ENCODE measurements around the gene MOCOS. TPM values are rescaled to one million over a fixed set of nuclear protein-coding genes. Genes with fewer than 3 reads are reported as not detected.

The MOCOS gene
- total RNA-seq, 2 experiments from 2014 or later, result not detected

- intact Hi-C loops (cut with micrococcal nuclease; ENCODE audit: unreplicated experiment), result no loop called here
- H4K20me1 ChIP-seq (ENCODE audit: insufficient read depth, low read length), result no peaks in the 10 kb centered on the region
- H3K4me1 ChIP-seq (ENCODE audit: insufficient read depth, low read length, poor library complexity, severe bottlenecking), result peaks cover 6% of the 10 kb centered on the region
- no peak for DNase-seq (ENCODE audit: low spot score)
- BruUV-seq (replicated peaks), result no TSS peak
- no peak overlapping the region for H2AFZ ChIP-seq (ENCODE audit: low read length)
- peaks cover 83% of the 10 kb centered on the region for H3K36me3 ChIP-seq (ENCODE audit: insufficient read depth, low read length)
- no peaks in the 10 kb centered on the region for H3K9me3 ChIP-seq (ENCODE audit: low read length)
- no peak overlapping the region for H3K4me2 ChIP-seq (ENCODE audit: low read length)
- TF ChIP-seq EZH2phosphoT487 (IDR thresholded peaks at IDR 0.05; ENCODE audit: borderline replicate concordance, low read depth, low read length), result no peak
- no peak for TF ChIP-seq CTCF (conservative IDR thresholded peaks at IDR 0.05; ENCODE audit: low read length)
- H3K79me2 ChIP-seq (ENCODE audit: insufficient read depth, low read depth, low read length), result no peaks in the 10 kb centered on the region
- ChIA-PET CTCF (ENCODE audit: unreplicated experiment) (no interaction called here), POLR2A (interaction anchor here (0.6 to 3.5 kb wide), 3 partner anchors 13 to 541 kb away, joined by 3 to 12 read pairs (median 3); no protein-coding TSS in a partner anchor)
- H3K27ac ChIP-seq (ENCODE audit: low read depth, low read length, poor library complexity, severe bottlenecking), result no peak overlapping the region
- H3K9me2 ChIP-seq (ENCODE audit: insufficient read depth, low read length), result no peaks in the 10 kb centered on the region
- no peak overlapping the region for H3K4me3 ChIP-seq (ENCODE audit: low read depth, low read length, poor library complexity, severe bottlenecking)
Measured at GRCh38 chr18:36157441-36157840, 29.9 kb upstream of the MOCOS start.

GRCh38 chr18:36158266-36158867 lies 28.9 kb upstream of the MOCOS start:
- Histone ChIP-seq H3K36me3 (ENCODE audit: insufficient read depth, low read length) (peaks cover 83% of the 10 kb centered on the region), H3K4me1 (ENCODE audit: insufficient read depth, low read length, poor library complexity, severe bottlenecking) (peaks cover 6% of the 10 kb centered on the region), H4K20me1 (ENCODE audit: insufficient read depth, low read length) (no peaks in the 10 kb centered on the region), H3K79me2 (ENCODE audit: insufficient read depth, low read depth, low read length) (no peaks in the 10 kb centered on the region), H2AFZ (ENCODE audit: low read length) (no peak overlapping the region), H3K4me2 (ENCODE audit: low read length) (no peak overlapping the region), H3K4me3 (ENCODE audit: low read depth, low read length, poor library complexity, severe bottlenecking) (no peak overlapping the region), H3K9me2 (ENCODE audit: insufficient read depth, low read length) (no peaks in the 10 kb centered on the region), H3K27ac (ENCODE audit: low read depth, low read length, poor library complexity, severe bottlenecking) (no peak overlapping the region), H3K9me3 (ENCODE audit: low read length) (no peaks in the 10 kb centered on the region)
- CTCF ChIA-PET (ENCODE audit: unreplicated experiment), result no interaction called here
- intact Hi-C loops (cut with micrococcal nuclease; ENCODE audit: unreplicated experiment), result no loop called here
- TF ChIP-seq CTCF (conservative IDR thresholded peaks at IDR 0.05; ENCODE audit: low read length), result no peak
- no peak for TF ChIP-seq EZH2phosphoT487 (IDR thresholded peaks at IDR 0.05; ENCODE audit: borderline replicate concordance, low read depth, low read length)
- POLR2A ChIA-PET, result interaction anchor here (0.8 to 3.5 kb wide), 3 partner anchors 9 to 645 kb away, joined by 3 to 12 read pairs (median 7); no protein-coding TSS in a partner anchor
- DNase-seq (ENCODE audit: low spot score), result no peak
- no TSS peak for BruUV-seq (replicated peaks)

GRCh38 chr18:36160959-36161371 lies 26.3 kb upstream of the MOCOS start:
- DNase-seq (ENCODE audit: low spot score), result no peak
- POLR2A ChIA-PET, result interaction anchor here (0.7 to 1.3 kb wide), 2 partner anchors 11 to 32 kb away, joined by 6 read pairs; no protein-coding TSS in a partner anchor
- H3K36me3 ChIP-seq (ENCODE audit: insufficient read depth, low read length), result peaks cover 93% of the 10 kb centered on the region

More at GRCh38 chr18:36160959-36161371, 26.3 kb upstream of the MOCOS start:
- Histone ChIP-seq H4K20me1 (ENCODE audit: insufficient read depth, low read length) (no peaks in the 10 kb centered on the region), H3K4me2 (ENCODE audit: low read length) (no peak overlapping the region), H2AFZ (ENCODE audit: low read length) (no peak overlapping the region), H3K79me2 (ENCODE audit: insufficient read depth, low read depth, low read length) (no peaks in the 10 kb centered on the region), H3K9me2 (ENCODE audit: insufficient read depth, low read length) (no peaks in the 10 kb centered on the region), H3K4me1 (ENCODE audit: insufficient read depth, low read length, poor library complexity, severe bottlenecking) (peaks cover 6% of the 10 kb centered on the region), H3K4me3 (ENCODE audit: low read depth, low read length, poor library complexity, severe bottlenecking) (no peak overlapping the region), H3K27ac (ENCODE audit: low read depth, low read length, poor library complexity, severe bottlenecking) (no peak overlapping the region), H3K9me3 (ENCODE audit: low read length) (no peaks in the 10 kb centered on the region)
- TF ChIP-seq CTCF (conservative IDR thresholded peaks at IDR 0.05; ENCODE audit: low read length), result no peak
- TF ChIP-seq EZH2phosphoT487 (IDR thresholded peaks at IDR 0.05; ENCODE audit: borderline replicate concordance, low read depth, low read length), result no peak
- intact Hi-C loops (cut with micrococcal nuclease; ENCODE audit: unreplicated experiment), result no loop called here
- BruUV-seq (replicated peaks), result no TSS peak
- CTCF ChIA-PET (ENCODE audit: unreplicated experiment), result no interaction called here
